Naive thymus-derived CD4-positive, alpha-beta T cell (primary cell): ENCODE results near the gene TMEM41A. TPM values are rescaled to one million over a fixed set of nuclear protein-coding genes. Genes with fewer than 3 reads are reported as not detected.

ENCODE experiments used
- ATAC-seq: fragments of 150-1000 bp; cut with Tn5 transposase; 2 replicates; pipeline ENCODE4 v1.10.0; 2021; ENCODE audit warnings: mild to moderate bottlenecking, moderate library complexity
- CTCF ChIA-PET: fragments of 350-600 bp; sonication (Branson Sonifier 250); formaldehyde crosslinking; loops from one replicate; lab custom pipeline; 2021; ENCODE audit warnings: antibody characterized with exemption; lab: Charles Lee
- POLR2A ChIA-PET: fragments of 350-600 bp; sonication (Branson Sonifier 250); formaldehyde crosslinking; loops from one replicate; lab custom pipeline; 2021; ENCODE audit warnings: antibody characterized with exemption, inconsistent platforms; lab: Charles Lee
- DNase-seq, 9 donors: peaks; one replicate each; pipeline versions ENCODE4 v3.0.0 to v3.0.0-alpha.2; 2020 to 2022; ENCODE audit warnings: mixed read lengths in 1 of 9
- H3K27ac ChIP-seq: one replicate; pipeline ENCODE4 v1.7.0; 2013; ENCODE audit warnings: mild to moderate bottlenecking, low read depth, low read length, moderate library complexity
- H3K27me3 ChIP-seq, 2 donors: one replicate each; pipeline ENCODE4 v1.7.0; 2013; ENCODE audit warnings: low read length in 2 of 2, mild to moderate bottlenecking in 2 of 2, moderate library complexity in 2 of 2; ENCODE audit not compliant: control insufficient read depth in 2 of 2, insufficient read depth in 2 of 2
- H3K36me3 ChIP-seq, 3 experiments: 1 replicate in 2 of 3; 2 replicates in 1 of 3; pipeline ENCODE4 v1.7.0; 2013; ENCODE audit warnings: low read length in 3 of 3, mild to moderate bottlenecking in 3 of 3, moderate library complexity in 1 of 3; ENCODE audit not compliant: insufficient read depth in 3 of 3, control insufficient read depth in 2 of 3
- H3K4me1 ChIP-seq, 2 donors: one replicate each; pipeline ENCODE4 v1.7.0; 2013; ENCODE audit warnings: low read length in 2 of 2, mild to moderate bottlenecking in 2 of 2, moderate library complexity in 1 of 2; ENCODE audit not compliant: control insufficient read depth in 2 of 2, insufficient read depth in 2 of 2
- H3K4me3 ChIP-seq: 2 replicates; pipeline ENCODE4 v1.7.0; 2013; ENCODE audit warnings: mild to moderate bottlenecking, low read length
- H3K9me3 ChIP-seq, 3 experiments: 1 replicate in 2 of 3; 2 replicates in 1 of 3; pipeline ENCODE4 v1.7.0; 2013; ENCODE audit warnings: low read length in 3 of 3; ENCODE audit not compliant: control insufficient read depth in 2 of 3
- H3K27ac Mint-ChIP-seq, 9 donors: one replicate each; pipeline ENCODE4 v1.8.0; 2020 to 2022; ENCODE audit warnings: mixed read lengths in 9 of 9, mild to moderate bottlenecking in 8 of 9, moderate library complexity in 5 of 9, inconsistent platforms in 2 of 9
- H3K27me3 Mint-ChIP-seq, 5 donors: one replicate each; pipeline ENCODE4 v1.8.0; 2021 to 2022; ENCODE audit warnings: mixed read lengths in 5 of 5, mild to moderate bottlenecking in 1 of 5
- H3K36me3 Mint-ChIP-seq, 5 donors: one replicate each; pipeline ENCODE4 v1.8.0; 2020 to 2022; ENCODE audit warnings: mixed read lengths in 5 of 5, mild to moderate bottlenecking in 3 of 5, inconsistent platforms in 1 of 5
- H3K4me1 Mint-ChIP-seq, 7 donors: one replicate each; pipeline ENCODE4 v1.8.0; 2020 to 2022; ENCODE audit warnings: mixed read lengths in 7 of 7, mild to moderate bottlenecking in 3 of 7, inconsistent platforms in 1 of 7
- H3K4me3 Mint-ChIP-seq, 10 donors: one replicate each; pipeline ENCODE4 v1.8.0; 2020 to 2022; ENCODE audit warnings: mild to moderate bottlenecking in 10 of 10, mixed read lengths in 10 of 10, moderate library complexity in 6 of 10, inconsistent platforms in 2 of 10
- H3K9me3 Mint-ChIP-seq, 11 donors: one replicate each; pipeline ENCODE4 v1.8.0; 2020 to 2022; ENCODE audit warnings: mixed read lengths in 11 of 11, mild to moderate bottlenecking in 4 of 11, inconsistent platforms in 1 of 11, moderate library complexity in 1 of 11
- intact Hi-C, 2 donors: fragments of 100-400 bp; cut with micrococcal nuclease; formaldehyde crosslinking; loops; one replicate each; pipeline ENCODE4 v1.15.1; 2023
- polyA plus RNA-seq, 2 donors: library from polyadenylated mRNA; unstranded; fragments of 300-500 nt; fragmentation: Illumina TruSeq; gene quantifications; one replicate each; pipeline ENCODE4 v1.2.3, GENCODE V29; 2021
- total RNA-seq, 6 experiments: library from RNA in 5 of 6; stranded (reverse) in 5 of 6; gene quantifications; 1 replicate in 5 of 6; 2 replicates in 1 of 6; pipeline ENCODE4 v1.2.3 and lab custom pipeline; 2021 to 2026

Gene TMEM41A
- total RNA-seq (10 to 100 TPM; 23.7 to 30.5 (median 29.1) TPM), polyA plus RNA-seq (10 to 100 TPM; 20.4 to 29.3 TPM), total RNA-seq (lab: John Stamatoyannopoulos, UW) (38.6 reads per million, percentile 65 among the genes with 10 or more reads in this experiment)

DNA sequence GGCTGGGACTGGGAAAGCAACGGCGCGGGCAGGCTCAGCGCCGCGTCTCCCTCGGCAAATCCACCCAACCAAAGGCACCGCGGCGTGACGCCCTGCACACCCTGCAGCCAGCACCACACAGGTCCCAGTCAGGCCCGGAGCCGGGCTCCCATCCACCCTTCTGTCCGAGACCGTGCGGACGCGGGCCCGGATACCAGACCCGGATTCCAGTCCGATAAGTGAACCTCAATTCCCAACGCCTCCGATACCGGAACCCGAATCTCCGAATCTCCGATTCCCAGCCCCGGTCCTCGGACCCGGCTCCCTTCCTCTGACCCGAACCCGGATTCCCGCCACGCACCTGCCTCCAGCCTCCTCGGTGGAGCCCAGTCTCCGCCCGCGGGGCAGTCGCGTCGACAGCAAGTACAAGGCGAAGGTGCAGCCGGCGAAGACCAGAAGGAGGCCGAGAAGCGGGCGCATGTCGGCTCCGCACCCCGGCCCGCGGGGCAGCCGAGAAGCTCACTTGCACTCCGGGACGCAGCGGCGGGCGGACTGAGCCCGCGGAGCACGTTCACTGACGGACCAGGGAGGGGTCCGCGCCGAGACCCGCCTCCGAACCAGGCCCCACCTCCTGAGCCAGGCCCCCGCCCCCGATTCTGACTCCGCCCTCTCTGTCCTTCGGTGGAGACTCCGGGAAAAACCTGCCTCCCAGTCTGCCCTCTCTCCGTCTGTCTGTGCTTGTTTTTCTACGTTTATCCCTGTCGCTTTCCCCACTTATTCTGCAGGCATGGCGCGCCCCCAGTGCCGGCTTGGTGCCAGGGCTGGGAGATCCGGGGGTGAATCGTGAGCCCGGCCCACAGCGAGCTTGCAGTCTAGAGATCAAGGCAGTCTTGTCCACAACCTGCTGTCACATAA is at the start of gene TMEM41A:
TSS of gene TMEM41A (minus strand) at position 533 of the 894 bp plus-strand sequence. CDS start at position 459, 74 bp downstream.
- Histone ChIP-seq H3K4me1 (peaks cover 17 to 24% of the 10 kb centered on the region in 2 donors), H3K27ac (peak within 1 kb of the TSS; percentile 76), H3K4me3 (peak within 1 kb of the TSS; percentile 93), H3K9me3 (no peaks in the 10 kb centered on the region), H3K36me3 (peaks cover 0 to 36% (median 5%) of the 10 kb centered on the region in 3 experiments), H3K27me3 (no peaks in the 10 kb centered on the region)
- peaks cover 0 to 22% (median 10%) of the 10 kb centered on the region in 5 donors for H3K36me3 Mint-ChIP-seq
- POLR2A ChIA-PET: interaction anchor here (1.0 kb wide), 1 partner anchor 1071 kb away, joined by 3 read pairs; no protein-coding TSS in a partner anchor
- peaks cover 6 to 40% (median 29%) of the 10 kb centered on the region in 7 donors for H3K4me1 Mint-ChIP-seq
- CTCF ChIA-PET: no interaction called here
- no peaks in the 10 kb centered on the region for H3K9me3 Mint-ChIP-seq
- peaks cover 0 to 10% (median 0%) of the 10 kb centered on the region in 5 donors for H3K27me3 Mint-ChIP-seq
- H3K27ac Mint-ChIP-seq: peak within 1 kb of the TSS; percentile 87 to 95 (median 90)
- peak within 1 kb of the TSS; percentile 87 to 98 (median 96) for H3K4me3 Mint-ChIP-seq
- intact Hi-C loops: loop anchor here (1.0 to 10.0 kb wide), 11 partner anchors 61 to 1626 kb away; partner anchors contain the start of genes SENP2 (in 2 of the 2), CLCN2 (in 1 of the 2), DNAJB11 (in 1 of the 2) and MAP3K13 (in 1 of the 2)
- ATAC-seq (peak; percentile 99), DNase-seq (peak; percentile 80 to 94 (median 88))

DNA sequence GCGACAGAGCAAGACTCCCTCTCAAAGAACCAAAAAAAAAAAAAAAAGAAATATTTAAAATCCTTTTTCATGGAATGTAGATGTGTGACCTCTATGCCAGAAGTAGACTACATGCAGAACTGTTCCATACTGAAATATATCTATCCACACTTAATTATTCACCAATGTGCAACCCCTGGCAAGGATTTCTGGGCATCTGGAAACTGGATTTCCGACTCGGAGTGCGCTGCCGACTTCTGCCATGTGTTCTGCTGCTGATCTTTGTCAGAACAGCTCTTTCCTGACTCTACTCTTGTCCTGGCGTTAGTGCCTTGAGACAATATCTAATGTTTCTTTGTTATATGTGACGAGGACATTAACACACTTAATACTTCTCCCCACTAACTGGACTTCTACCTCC is 41.9 kb upstream of the TMEM41A start:
- Mint-ChIP-seq H3K4me1 (peaks cover 5 to 16% (median 7%) of the 10 kb centered on the region in 7 donors), H3K27me3 (peaks cover 0 to 10% (median 3%) of the 10 kb centered on the region in 5 donors), H3K36me3 (peaks cover 0 to 5% (median 0%) of the 10 kb centered on the region in 5 donors), H3K9me3 (peaks cover 0 to 5% (median 0%) of the 10 kb centered on the region in 11 donors), H3K4me3 (no peak overlapping the region), H3K27ac (no peak overlapping the region)
- ATAC-seq: no peak
- Histone ChIP-seq H3K36me3 (no peaks in the 10 kb centered on the region), H3K9me3 (no peaks in the 10 kb centered on the region), H3K27ac (no peak overlapping the region), H3K4me1 (no peaks in the 10 kb centered on the region), H3K27me3 (no peaks in the 10 kb centered on the region), H3K4me3 (no peak overlapping the region)
- POLR2A ChIA-PET: no interaction called here
- intact Hi-C loops: no loop called here
- CTCF ChIA-PET: no interaction called here
- DNase-seq: no peak

DNA sequence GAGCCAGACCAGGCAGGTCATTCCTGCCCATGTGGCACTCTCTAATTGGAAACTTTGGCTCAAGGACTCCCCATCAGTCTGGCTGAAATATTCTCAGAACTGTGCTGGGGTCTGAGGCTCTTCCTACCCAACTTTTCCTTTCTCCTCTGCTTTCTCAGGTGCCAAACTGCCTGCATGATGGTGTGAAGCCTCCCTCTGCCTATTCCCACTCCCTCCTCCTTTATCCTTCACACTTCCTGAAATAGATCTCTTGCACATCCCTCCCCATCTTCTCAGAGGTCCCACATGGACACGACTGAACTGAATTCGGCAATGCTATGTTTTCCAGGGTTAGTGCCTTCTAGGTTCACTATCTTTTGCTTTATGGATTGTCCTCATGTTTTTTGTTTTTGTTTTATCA is 41.1 kb upstream of the TMEM41A start:
- no peaks in the 10 kb centered on the region for H3K4me1 ChIP-seq
- ATAC-seq (no peak), DNase-seq (no peak)
- H3K9me3 ChIP-seq: no peaks in the 10 kb centered on the region
- Mint-ChIP-seq H3K27me3 (peaks cover 0 to 10% (median 3%) of the 10 kb centered on the region in 5 donors), H3K4me3 (no peak overlapping the region), H3K4me1 (peaks cover 5 to 16% (median 7%) of the 10 kb centered on the region in 7 donors), H3K9me3 (peaks cover 0 to 5% (median 0%) of the 10 kb centered on the region in 11 donors), H3K36me3 (peaks cover 0 to 5% (median 0%) of the 10 kb centered on the region in 5 donors), H3K27ac (no peak overlapping the region)
- no peak overlapping the region for H3K27ac ChIP-seq
- intact Hi-C loops: no loop called here
- H3K36me3 ChIP-seq: no peaks in the 10 kb centered on the region
- ChIA-PET POLR2A (no interaction called here), CTCF (no interaction called here)
- no peaks in the 10 kb centered on the region for H3K27me3 ChIP-seq
- no peak overlapping the region for H3K4me3 ChIP-seq

DNA sequence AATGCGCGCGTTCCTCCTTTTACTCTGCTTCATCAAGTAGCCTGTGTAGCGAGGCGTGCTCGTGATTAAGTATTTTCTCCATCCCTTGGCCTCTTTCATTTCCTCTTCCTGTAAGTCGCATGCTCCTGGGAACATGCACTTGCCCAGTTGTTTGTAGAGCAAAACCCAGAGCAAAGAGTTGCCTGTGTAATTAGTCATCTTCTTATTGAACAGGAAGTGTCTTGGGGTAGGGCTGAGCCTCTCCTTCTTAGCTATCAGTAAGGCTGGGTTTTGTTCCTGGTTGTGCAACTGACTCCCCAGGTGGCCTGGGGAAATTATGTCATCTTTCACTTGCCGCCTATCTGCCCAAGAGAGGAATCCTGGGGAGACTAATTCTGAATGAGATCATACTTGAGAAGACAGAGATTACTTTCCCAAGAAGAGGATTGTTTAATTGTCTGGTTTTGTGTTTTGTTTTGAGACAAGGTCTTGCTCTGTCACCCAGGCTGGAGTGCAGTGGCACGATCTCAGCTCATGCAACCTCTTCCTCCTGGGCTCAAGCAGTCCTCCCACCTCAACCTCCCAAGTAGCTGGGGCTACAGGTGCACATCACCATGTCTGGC is 38.6 kb upstream of the TMEM41A start:
- POLR2A ChIA-PET: no interaction called here
- peak; percentile 90 for ATAC-seq
- H3K27ac Mint-ChIP-seq: peak overlapping the region in 6 of 9 donors; percentile 20 to 80 (median 60)
- CTCF ChIA-PET: no interaction called here
- no peaks in the 10 kb centered on the region for H3K9me3 ChIP-seq
- peaks cover 5 to 13% (median 7%) of the 10 kb centered on the region in 7 donors for H3K4me1 Mint-ChIP-seq
- no peaks in the 10 kb centered on the region for H3K4me1 ChIP-seq
- no peak overlapping the region for H3K27ac ChIP-seq
- no peaks in the 10 kb centered on the region for H3K36me3 ChIP-seq
- DNase-seq: peak in 1 of 9 donors; percentile 28
- peaks cover 0 to 5% (median 0%) of the 10 kb centered on the region in 5 donors for H3K36me3 Mint-ChIP-seq
- peak overlapping the region in 3 of 10 donors; percentile 14 to 71 (median 39) for H3K4me3 Mint-ChIP-seq
- intact Hi-C loops: no loop called here
- peaks cover 0 to 6% (median under 1%) of the 10 kb centered on the region in 5 donors for H3K27me3 Mint-ChIP-seq
- H3K4me3 ChIP-seq: no peak overlapping the region
- H3K9me3 Mint-ChIP-seq: peaks cover 0 to 3% (median 0%) of the 10 kb centered on the region in 11 donors
- H3K27me3 ChIP-seq: no peaks in the 10 kb centered on the region

DNA sequence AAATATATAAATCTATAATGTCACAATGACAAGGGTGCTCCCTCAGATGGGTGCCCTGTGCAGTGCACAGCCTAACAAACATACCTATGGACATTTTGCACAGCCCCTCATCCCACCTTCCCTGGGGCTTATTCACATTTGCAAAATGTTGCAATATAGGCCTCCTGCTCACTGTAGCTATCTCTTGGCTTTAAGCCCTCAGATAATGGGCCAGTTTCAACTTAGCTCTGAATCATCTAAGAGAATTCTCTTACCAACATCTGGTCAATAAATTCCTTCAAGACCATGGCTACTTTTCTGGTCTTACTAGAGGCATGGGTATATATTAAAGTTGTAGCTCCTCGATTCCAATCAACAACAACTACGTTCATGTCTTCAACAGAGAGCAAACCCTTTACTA is 35.7 kb upstream of the TMEM41A start:
- CTCF ChIA-PET: no interaction called here
- POLR2A ChIA-PET: no interaction called here
- Histone ChIP-seq H3K4me3 (no peak overlapping the region), H3K27ac (no peak overlapping the region), H3K27me3 (no peaks in the 10 kb centered on the region), H3K4me1 (no peaks in the 10 kb centered on the region), H3K9me3 (no peaks in the 10 kb centered on the region), H3K36me3 (no peaks in the 10 kb centered on the region)
- Mint-ChIP-seq H3K27ac (no peak overlapping the region), H3K9me3 (peaks cover 0 to 2% (median 0%) of the 10 kb centered on the region in 11 donors), H3K4me3 (no peak overlapping the region), H3K36me3 (peaks cover 0 to 5% (median 0%) of the 10 kb centered on the region in 5 donors), H3K4me1 (peaks cover 5 to 10% (median 7%) of the 10 kb centered on the region in 7 donors), H3K27me3 (peaks cover 0 to 5% (median 0%) of the 10 kb centered on the region in 5 donors)
- no peak for ATAC-seq
- no peak for DNase-seq
- intact Hi-C loops: no loop called here

DNA sequence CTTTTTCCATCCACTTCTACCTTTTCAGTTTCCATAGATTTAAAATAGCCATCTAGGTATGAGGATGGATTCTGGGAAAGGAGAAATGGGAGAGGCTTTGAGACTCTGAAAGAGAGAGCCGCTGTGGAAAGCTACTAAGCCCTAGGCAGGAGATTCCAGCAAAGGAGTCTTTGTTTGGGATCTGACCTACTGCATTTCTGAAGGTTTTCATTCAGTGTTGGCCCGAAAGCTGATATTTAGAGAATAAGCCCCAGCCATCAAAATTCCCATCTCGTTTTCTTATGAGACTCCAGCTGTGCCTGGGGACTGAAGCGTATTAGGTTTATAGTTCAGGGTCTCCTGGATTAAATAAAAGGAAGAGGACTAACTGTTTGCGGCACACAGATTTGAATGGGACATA is 34.1 kb upstream of the TMEM41A start:
- H3K27me3 ChIP-seq: no peaks in the 10 kb centered on the region
- no peak overlapping the region for H3K27ac ChIP-seq
- Mint-ChIP-seq H3K27me3 (peaks cover 0 to 5% (median 0%) of the 10 kb centered on the region in 5 donors), H3K4me3 (no peak overlapping the region), H3K4me1 (peaks cover 5 to 9% (median 7%) of the 10 kb centered on the region in 7 donors), H3K9me3 (peaks cover 0 to 2% (median 0%) of the 10 kb centered on the region in 11 donors), H3K36me3 (peaks cover 0 to 5% (median 0%) of the 10 kb centered on the region in 5 donors), H3K27ac (no peak overlapping the region)
- no peaks in the 10 kb centered on the region for H3K36me3 ChIP-seq
- DNase-seq (no peak), ATAC-seq (no peak)
- H3K4me3 ChIP-seq: no peak overlapping the region
- ChIA-PET CTCF (no interaction called here), POLR2A (no interaction called here)
- intact Hi-C loops: no loop called here
- no peaks in the 10 kb centered on the region for H3K4me1 ChIP-seq
- no peaks in the 10 kb centered on the region for H3K9me3 ChIP-seq
